ENCODE results near the gene PDIA5.

- TF ChIP-seq POLR2A (IDR thresholded peaks at IDR 0.05), result no peak
- no peak for TF ChIP-seq CTCF (IDR thresholded peaks at IDR 0.05)
Observed at GRCh38 chr3:123021388-123021787, 45.4 kb upstream of the PDIA5 start.

Data from esophagus squamous epithelium (tissue), 4 donors.